ENCODE results near the gene MTHFD2L. TPM values are rescaled to one million over a fixed set of nuclear protein-coding genes. Genes with fewer than 3 reads are reported as not detected.

MTHFD2L gene
- total and polyA plus RNA-seq, 2 donors from 2014 or later = 12.3 to 16.3 TPM

GRCh38 chr4:74148205-74148604 lies 9.7 kb upstream of the MTHFD2L start:
- Histone ChIP-seq H3K9ac (ENCODE audit: low read length in 3 of 3) (no peak overlapping the region), H3K4me1 (ENCODE audit: control insufficient read depth in 2 of 3, insufficient read depth in 2 of 3, low read depth in 1 of 3, low read length in 3 of 3) (no peaks in the 10 kb centered on the region), H3K36me3 (ENCODE audit: control insufficient read depth in 2 of 3, insufficient read depth in 3 of 3, low read length in 3 of 3) (no peaks in the 10 kb centered on the region), H3K27me3 (ENCODE audit: control insufficient read depth, insufficient read depth, low read length) (no peaks in the 10 kb centered on the region), H3K27ac (ENCODE audit: low read depth in 2 of 2, low read length in 2 of 2) (no peak overlapping the region), H3K4me3 (ENCODE audit: low read length in 3 of 3) (no peak overlapping the region), H3K9me3 (ENCODE audit: control insufficient read depth in 2 of 3, insufficient read depth in 1 of 3, low read length in 3 of 3) (no peaks in the 10 kb centered on the region)
- no peak for TF ChIP-seq CTCF (IDR thresholded peaks at IDR 0.05; ENCODE audit: borderline replicate concordance, extremely low read depth, insufficient read depth)
- intact Hi-C loops (cut with DNase I) = no loop called here
- no peak for FAIRE-seq
- DNase-seq = no peak

GRCh38 chr4:74152836-74153235 lies 5.1 kb upstream of the MTHFD2L start:
- H3K4me3 ChIP-seq (ENCODE audit: low read length in 3 of 3) = no peak overlapping the region
- no peaks in the 10 kb centered on the region for H3K9me3 ChIP-seq (ENCODE audit: control insufficient read depth in 2 of 3, insufficient read depth in 1 of 3, low read length in 3 of 3)
- peak in 1 of 5 donors; percentile 18 for DNase-seq
- no peak overlapping the region for H3K27ac ChIP-seq (ENCODE audit: low read depth in 2 of 2, low read length in 2 of 2)
- FAIRE-seq = no peak
- no peak for TF ChIP-seq CTCF (IDR thresholded peaks at IDR 0.05; ENCODE audit: borderline replicate concordance, extremely low read depth, insufficient read depth)
- H3K36me3 ChIP-seq (ENCODE audit: control insufficient read depth in 2 of 3, insufficient read depth in 3 of 3, low read length in 3 of 3) = no peaks in the 10 kb centered on the region
- no peak overlapping the region for H3K9ac ChIP-seq (ENCODE audit: low read length in 3 of 3)
- peaks cover 0 to 6% (median 0%) of the 10 kb centered on the region in 3 donors for H3K4me1 ChIP-seq (ENCODE audit: control insufficient read depth in 2 of 3, insufficient read depth in 2 of 3, low read depth in 1 of 3, low read length in 3 of 3)
- H3K27me3 ChIP-seq (ENCODE audit: control insufficient read depth, insufficient read depth, low read length) = no peaks in the 10 kb centered on the region
- intact Hi-C loops (cut with DNase I) = no loop called here

- Histone ChIP-seq H3K9me3 (ENCODE audit: control insufficient read depth in 2 of 3, insufficient read depth in 1 of 3, low read length in 3 of 3) (no peaks in the 10 kb centered on the region), H3K36me3 (ENCODE audit: control insufficient read depth in 2 of 3, insufficient read depth in 3 of 3, low read length in 3 of 3) (no peaks in the 10 kb centered on the region), H3K27ac (ENCODE audit: low read depth in 2 of 2, low read length in 2 of 2) (no peak overlapping the region), H3K4me1 (ENCODE audit: control insufficient read depth in 2 of 3, insufficient read depth in 2 of 3, low read depth in 1 of 3, low read length in 3 of 3) (peaks cover 0 to 6% (median 0%) of the 10 kb centered on the region in 3 donors), H3K9ac (ENCODE audit: low read length in 3 of 3) (no peak overlapping the region), H3K4me3 (ENCODE audit: low read length in 3 of 3) (no peak overlapping the region), H3K27me3 (ENCODE audit: control insufficient read depth, insufficient read depth, low read length) (no peaks in the 10 kb centered on the region)
- no peak for TF ChIP-seq CTCF (IDR thresholded peaks at IDR 0.05; ENCODE audit: borderline replicate concordance, extremely low read depth, insufficient read depth)
- intact Hi-C loops (cut with DNase I) = no loop called here
- DNase-seq (no peak), FAIRE-seq (no peak)
Observed at GRCh38 chr4:74156521-74156920, 1.4 kb upstream of the MTHFD2L start.

GRCh38 chr4:74157154-74157553 lies 764 bp upstream of the MTHFD2L start:
- Histone ChIP-seq H3K4me1 (ENCODE audit: control insufficient read depth in 2 of 3, insufficient read depth in 2 of 3, low read depth in 1 of 3, low read length in 3 of 3) (peaks cover 0 to 6% (median 0%) of the 10 kb centered on the region in 3 donors), H3K4me3 (ENCODE audit: low read length in 3 of 3) (peak overlapping the region; percentile 71 to 86 (median 78)), H3K9me3 (ENCODE audit: control insufficient read depth in 2 of 3, insufficient read depth in 1 of 3, low read length in 3 of 3) (no peaks in the 10 kb centered on the region), H3K27ac (ENCODE audit: low read depth in 2 of 2, low read length in 2 of 2) (peak overlapping the region in 1 of 2 donors; percentile 93), H3K9ac (ENCODE audit: low read length in 3 of 3) (peak overlapping the region; percentile 63 to 86 (median 75)), H3K36me3 (ENCODE audit: control insufficient read depth in 2 of 3, insufficient read depth in 3 of 3, low read length in 3 of 3) (no peaks in the 10 kb centered on the region), H3K27me3 (ENCODE audit: control insufficient read depth, insufficient read depth, low read length) (no peaks in the 10 kb centered on the region)
- no peak for TF ChIP-seq CTCF (IDR thresholded peaks at IDR 0.05; ENCODE audit: borderline replicate concordance, extremely low read depth, insufficient read depth)
- DNase-seq = peak in 1 of 5 donors; percentile 51
- no peak for FAIRE-seq
- intact Hi-C loops (cut with DNase I) = no loop called here

All from kidney (tissue), 14 donors.